Testis (tissue), 2 donors: Measurements from ENCODE around the gene ASB8.

Experiments
- POLR2A ChIP-seq: fragments of 450-650 bp; IDR thresholded peaks from one replicate; pipeline ENCODE4 v1.6.1; 2017; ENCODE audit warnings: antibody characterized with exemption, mild to moderate bottlenecking, moderate library complexity
- TF ChIP-seq, protein P1 (sequence below), 3 experiments: fragments of 450-650 bp in 2 of 3; fragments of 200-600 bp in 1 of 3; sonication (generic) in 1 of 3; IDR thresholded peaks; one replicate each; pipeline ENCODE4 v1.5.1; 2016 to 2019; ENCODE audit warnings: antibody characterized with exemption in 3 of 3, mild to moderate bottlenecking in 2 of 3, moderate library complexity in 1 of 3

DNA sequence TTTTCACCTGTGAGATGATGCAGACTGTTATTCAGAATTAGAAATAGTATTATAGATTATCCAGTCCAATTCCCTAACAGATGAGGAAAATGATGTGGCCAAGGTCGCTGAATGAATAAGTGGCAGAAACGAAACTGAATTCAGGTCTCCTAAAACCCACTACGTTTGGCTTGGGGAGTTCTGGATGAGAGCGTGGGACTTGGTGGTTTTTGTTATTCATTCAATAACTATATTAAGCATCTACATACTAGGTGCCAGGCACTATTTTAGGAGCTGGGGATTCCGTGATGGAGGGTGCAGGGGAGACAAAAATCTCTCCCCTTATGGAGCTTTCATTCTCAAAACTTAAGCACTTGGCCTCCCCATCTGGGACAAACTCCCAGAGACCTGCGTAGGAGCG is 25.3 kb upstream of the ASB8 start:
- TF ChIP-seq, protein P1, sequence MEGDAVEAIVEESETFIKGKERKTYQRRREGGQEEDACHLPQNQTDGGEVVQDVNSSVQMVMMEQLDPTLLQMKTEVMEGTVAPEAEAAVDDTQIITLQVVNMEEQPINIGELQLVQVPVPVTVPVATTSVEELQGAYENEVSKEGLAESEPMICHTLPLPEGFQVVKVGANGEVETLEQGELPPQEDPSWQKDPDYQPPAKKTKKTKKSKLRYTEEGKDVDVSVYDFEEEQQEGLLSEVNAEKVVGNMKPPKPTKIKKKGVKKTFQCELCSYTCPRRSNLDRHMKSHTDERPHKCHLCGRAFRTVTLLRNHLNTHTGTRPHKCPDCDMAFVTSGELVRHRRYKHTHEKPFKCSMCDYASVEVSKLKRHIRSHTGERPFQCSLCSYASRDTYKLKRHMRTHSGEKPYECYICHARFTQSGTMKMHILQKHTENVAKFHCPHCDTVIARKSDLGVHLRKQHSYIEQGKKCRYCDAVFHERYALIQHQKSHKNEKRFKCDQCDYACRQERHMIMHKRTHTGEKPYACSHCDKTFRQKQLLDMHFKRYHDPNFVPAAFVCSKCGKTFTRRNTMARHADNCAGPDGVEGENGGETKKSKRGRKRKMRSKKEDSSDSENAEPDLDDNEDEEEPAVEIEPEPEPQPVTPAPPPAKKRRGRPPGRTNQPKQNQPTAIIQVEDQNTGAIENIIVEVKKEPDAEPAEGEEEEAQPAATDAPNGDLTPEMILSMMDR (IDR thresholded peaks at IDR 0.05), result no peak
- TF ChIP-seq POLR2A, result no peak
